GM12875 (cell line): ENCODE data around the gene SLC26A9.

ENCODE experiments used
- H3K4me3 ChIP-seq: one replicate; pipeline ENCODE4 v1.5.1; 2011; ENCODE audit warnings: low read depth, low read length, control low read depth
- TF ChIP-seq, protein P1 (sequence below): IDR thresholded peaks from 2 replicates; pipeline ENCODE4 v1.5.1; 2011; ENCODE audit warnings: low read depth, mild to moderate bottlenecking, control low read depth, inconsistent platforms, low read length, moderate library complexity, borderline replicate concordance; ENCODE audit not compliant: insufficient read depth

The SLC26A9 gene

DNA sequence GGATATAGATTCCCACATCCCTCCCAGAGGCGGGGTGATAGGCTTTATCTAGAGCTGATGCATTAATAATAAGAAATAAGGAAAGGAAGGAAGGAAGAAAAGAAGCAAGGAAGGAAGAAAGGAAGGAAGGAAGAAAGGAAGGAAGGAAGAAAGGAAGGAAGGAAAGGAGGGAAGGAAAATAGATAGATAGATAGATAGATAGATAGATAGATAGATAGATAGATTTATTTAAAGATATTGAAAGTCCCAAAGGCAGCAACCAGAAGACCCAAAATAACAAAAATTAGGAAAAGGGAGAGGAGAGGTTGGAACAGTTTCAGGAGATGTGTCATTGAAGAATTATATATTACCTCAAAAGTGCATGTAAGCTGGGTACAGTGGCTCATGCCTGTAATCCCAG, 12.2 kb upstream of the SLC26A9 start:
- no peak overlapping the region for H3K4me3 ChIP-seq
- TF ChIP-seq, protein P1, sequence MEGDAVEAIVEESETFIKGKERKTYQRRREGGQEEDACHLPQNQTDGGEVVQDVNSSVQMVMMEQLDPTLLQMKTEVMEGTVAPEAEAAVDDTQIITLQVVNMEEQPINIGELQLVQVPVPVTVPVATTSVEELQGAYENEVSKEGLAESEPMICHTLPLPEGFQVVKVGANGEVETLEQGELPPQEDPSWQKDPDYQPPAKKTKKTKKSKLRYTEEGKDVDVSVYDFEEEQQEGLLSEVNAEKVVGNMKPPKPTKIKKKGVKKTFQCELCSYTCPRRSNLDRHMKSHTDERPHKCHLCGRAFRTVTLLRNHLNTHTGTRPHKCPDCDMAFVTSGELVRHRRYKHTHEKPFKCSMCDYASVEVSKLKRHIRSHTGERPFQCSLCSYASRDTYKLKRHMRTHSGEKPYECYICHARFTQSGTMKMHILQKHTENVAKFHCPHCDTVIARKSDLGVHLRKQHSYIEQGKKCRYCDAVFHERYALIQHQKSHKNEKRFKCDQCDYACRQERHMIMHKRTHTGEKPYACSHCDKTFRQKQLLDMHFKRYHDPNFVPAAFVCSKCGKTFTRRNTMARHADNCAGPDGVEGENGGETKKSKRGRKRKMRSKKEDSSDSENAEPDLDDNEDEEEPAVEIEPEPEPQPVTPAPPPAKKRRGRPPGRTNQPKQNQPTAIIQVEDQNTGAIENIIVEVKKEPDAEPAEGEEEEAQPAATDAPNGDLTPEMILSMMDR: no peak

DNA sequence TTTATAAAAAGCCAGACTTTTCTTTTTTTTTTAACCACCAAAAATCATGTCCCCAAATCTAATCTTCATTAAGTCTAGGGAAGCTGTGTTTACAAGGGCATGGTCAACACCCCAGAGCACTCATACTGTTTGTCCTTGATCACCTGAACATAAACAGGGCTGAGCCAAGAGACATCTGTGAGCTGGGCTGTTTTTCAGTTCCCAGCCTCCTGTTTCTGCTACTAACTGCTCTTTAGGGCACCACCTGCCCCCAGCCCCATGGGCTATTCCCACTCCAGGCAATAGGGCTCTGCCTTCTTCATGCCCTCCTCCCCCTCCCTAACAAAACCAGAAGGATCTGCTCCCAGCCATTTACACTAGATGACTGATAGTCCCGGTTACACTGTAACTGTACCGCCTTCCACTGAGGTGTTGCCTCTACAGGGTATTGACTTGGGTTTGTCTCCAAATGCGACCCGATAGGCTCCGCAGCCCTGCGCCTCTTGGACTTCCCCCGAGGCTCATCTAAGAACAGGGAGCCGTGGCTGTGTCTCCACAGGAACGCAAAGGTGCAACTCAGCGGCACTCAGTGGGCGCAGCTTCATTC, 11.7 kb upstream of the SLC26A9 start:
- H3K4me3 ChIP-seq: no peak overlapping the region
- TF ChIP-seq, protein P1: no peak

DNA sequence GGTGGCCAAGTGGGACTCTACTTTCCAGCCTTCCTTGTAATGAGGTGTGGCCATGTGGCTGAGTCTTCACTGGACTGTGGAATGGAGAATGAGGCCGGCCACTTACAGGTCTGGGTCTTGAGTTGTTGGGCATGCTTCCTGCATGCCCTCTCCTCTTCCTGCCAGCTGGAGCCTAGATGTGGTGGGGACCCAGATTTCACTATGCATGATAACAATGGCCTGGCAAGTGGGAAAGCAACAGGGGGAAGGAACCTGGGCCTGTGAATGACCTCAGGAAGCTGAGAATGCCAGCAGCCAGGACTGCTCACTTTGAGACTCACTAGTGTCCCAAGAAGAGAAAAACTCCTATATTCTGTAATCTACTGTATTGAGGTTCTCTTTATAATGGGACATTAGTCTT, 8.5 kb upstream of the SLC26A9 start:
- TF ChIP-seq, protein P1: no peak
- no peak overlapping the region for H3K4me3 ChIP-seq

DNA sequence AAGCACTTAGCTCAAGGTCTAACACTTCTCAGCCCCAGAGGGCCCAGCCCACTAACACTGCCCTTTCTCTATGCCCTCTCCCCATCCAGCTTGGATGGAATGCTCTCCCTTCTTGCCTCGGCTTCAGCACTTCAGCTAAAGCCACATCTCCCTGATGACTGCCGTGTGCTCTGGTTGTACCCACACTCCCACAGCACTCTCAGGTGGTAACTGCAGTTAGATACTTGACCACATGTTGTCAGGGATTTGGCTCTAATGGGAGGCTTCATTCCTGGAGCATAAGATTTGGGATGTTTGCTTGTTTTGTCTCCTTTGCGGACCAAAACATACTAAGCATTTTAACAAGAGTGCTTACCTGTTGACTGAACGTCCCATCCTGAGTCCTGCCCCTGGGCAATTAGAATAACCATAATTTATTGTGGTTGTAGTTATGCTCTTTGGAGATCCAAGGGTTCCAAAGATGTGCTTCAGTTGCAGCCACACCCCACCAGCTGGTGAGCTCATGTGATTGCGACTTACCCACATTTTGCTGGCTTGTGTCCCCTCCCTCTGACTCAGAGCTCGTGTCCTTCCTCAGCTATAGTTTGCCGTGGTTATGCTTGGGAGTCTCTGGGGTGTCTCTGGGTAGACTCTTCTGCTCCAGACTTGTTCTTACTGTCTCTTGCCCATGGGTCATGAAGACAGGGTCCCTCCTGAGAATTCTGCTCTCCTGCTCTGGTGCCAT, 7.7 kb upstream of the SLC26A9 start:
- no peak overlapping the region for H3K4me3 ChIP-seq
- TF ChIP-seq, protein P1: no peak

DNA sequence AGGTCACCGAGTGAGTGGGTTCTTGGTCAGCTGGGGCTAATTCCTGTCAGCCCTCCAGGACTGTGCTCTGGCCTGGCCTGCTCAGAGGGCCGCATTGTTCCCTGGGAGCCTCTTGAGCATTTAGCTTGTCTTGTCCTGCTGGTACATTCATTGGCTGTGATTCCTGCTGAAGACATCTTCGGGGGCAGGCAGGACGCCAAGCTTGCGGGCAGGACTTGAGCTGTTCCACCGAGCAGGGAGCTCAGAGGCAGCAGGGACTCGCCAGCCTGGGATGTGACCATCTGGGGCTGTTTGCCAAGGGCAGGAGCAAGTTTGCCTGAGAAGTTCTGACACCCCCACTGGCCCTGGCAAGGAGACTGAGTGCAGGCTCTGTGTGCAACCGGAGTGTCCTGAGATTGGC, 7.0 kb upstream of the SLC26A9 start:
- TF ChIP-seq, protein P1: no peak
- H3K4me3 ChIP-seq: no peak overlapping the region

DNA sequence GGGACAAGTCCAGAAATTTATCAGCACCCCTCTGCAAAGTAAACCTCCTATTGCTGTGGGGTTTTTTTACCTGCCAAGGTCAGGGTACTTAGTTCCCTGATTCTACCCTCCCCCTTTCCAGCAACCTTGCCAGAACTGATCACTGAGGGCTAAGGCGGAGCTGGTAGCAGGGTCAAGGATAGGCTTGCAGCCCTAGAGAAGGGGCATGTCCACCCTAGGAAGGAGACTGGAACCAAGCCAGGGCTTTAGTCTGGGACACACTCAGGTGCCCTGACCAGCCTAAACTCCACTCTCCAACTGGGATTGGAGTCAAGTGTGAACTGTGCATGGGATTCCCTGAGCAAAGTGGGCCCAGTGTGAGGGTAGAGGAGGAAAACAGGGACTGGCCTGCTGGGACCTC, 6.5 kb upstream of the SLC26A9 start:
- no peak overlapping the region for H3K4me3 ChIP-seq
- TF ChIP-seq, protein P1: no peak

DNA sequence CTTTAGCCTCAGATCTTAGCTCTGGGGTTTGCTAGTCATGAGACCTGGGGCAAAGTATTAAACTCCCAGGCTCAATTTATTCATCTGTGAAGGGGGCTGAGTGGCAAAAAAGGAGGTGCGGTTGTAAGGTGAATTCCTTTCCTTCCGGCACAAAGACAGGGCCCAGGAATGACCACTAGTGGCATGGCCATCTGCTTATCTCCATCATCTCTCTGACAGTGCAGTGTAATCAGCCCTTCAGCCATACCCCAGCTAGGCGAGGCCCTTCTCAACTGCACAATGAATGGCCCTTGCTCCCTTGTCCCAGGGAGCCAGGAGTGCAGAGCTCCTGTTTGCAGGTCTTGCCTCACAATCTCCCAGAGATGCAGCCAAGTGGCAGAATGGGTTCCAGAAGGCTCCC, 5.6 kb upstream of the SLC26A9 start:
- TF ChIP-seq, protein P1: no peak
- H3K4me3 ChIP-seq: no peak overlapping the region
